NCI-H2196 treated with DMSO at 0.1 percent for 48 hours (cell line): ENCODE results near the gene SYT3.

Source experiments
- DNase-seq: peaks from one replicate; lab custom pipeline; 2025; ENCODE audit not compliant: unreplicated experiment; lab: John Stamatoyannopoulos, UW

The SYT3 gene

DNA sequence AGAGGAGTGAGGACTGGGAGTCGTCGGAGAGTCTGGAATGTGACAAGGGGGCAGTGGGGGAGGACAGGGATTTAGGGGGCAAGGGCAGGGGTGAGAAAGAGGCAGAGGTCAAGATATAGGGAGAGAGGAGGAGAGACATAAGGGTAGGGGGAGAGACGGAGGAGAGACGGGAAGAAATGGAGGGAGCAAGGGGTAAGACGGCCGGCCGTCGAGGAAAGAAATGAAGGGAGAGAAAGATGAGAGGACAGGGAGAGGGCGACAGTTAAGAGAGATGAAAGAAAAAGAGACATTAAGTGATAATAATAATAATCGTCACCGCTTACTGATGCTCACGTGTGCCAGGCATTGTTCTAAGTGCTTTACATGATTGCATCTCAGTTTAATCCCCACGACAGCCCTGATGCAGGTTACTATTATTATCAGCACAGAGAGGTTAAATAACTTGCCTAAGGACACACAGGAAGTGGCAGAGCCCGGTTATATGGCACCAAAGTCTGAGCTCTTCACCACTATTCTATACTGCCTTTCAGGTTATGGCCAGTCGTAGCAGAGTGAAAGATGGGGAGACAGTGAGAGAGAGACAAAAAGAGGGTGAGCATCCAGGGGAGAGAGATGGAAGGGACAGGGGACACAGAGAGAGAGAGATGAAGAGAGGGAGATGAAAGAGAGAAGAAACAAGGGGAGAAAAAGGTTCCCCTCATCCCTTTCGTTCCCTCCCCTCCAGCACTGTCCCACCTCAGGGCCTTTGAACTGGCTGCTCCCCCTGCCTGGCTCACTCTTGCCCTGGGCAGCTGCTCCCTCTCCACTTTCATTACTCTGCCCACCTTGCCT lies 23.2 kb upstream of the SYT3 start:
- no peak for DNase-seq

DNA sequence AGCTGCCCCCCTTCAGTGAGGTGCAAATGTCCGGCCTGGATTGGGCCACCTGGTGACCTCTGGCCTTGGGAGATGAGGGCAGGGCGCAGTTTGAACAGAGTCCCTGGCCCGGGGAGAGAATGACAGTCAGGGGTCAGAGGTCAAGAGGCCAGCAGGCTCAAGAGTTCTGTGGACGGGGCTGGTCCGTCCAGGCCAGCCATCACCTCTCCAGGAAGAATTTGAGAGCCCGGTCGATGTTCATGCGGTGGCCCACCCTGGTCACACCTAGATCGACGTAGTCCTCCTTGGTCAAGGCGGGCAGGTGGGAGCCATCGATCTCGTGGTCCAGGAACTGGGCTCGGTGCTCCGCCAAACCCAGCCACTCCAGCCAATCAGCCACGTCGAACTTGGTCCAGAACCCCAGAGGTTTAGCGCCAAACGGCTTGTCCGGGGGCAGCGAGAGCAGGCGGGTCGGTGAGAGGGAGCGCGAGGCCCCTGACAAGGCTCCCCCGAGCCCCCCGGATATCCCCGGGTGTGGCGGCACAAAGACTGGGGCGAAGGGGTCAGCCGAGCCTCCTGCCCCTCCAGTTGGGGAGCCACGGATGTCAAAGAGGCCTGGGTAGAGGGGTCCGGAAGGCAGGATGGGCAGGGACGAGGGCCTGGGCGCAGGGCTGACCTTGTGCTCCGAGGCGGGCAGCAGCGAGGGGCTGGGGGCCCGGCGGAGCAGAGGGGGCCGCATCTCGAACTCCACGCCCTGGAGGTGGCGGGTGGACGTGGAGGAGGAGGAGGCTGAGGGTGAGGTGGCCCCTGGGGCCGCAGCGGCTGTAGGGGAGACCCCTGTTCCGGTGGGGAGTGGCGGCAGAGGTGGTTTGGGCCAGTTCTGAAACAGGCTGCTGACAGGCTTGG lies 22.3 kb upstream of the SYT3 start:
- no peak for DNase-seq

- DNase-seq, result no peak
Measured at GRCh38 chr19:50661023-50661422, 21.3 kb upstream of the SYT3 start.

DNA sequence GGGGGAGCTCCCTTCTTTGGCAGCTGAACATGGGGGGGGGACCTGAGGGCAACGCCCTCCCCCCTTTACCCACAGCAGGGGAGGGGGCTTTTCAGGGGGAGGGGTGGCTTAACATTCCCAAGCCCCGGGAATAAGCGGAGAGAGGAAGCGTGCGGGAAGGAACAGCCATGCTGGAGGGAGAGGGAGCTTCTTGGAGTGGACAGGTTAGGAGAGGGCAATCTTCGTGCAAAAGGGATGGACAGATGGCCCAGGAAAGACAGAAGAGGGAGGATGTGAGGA lies 20.3 kb upstream of the SYT3 start:
- no peak for DNase-seq

- no peak for DNase-seq
Measured at GRCh38 chr19:50659318-50660087, 19.8 kb upstream of the SYT3 start.

GRCh38 chr19:50658441-50659317 lies 19.0 kb upstream of the SYT3 start:
- DNase-seq, result peak; percentile 87

DNA sequence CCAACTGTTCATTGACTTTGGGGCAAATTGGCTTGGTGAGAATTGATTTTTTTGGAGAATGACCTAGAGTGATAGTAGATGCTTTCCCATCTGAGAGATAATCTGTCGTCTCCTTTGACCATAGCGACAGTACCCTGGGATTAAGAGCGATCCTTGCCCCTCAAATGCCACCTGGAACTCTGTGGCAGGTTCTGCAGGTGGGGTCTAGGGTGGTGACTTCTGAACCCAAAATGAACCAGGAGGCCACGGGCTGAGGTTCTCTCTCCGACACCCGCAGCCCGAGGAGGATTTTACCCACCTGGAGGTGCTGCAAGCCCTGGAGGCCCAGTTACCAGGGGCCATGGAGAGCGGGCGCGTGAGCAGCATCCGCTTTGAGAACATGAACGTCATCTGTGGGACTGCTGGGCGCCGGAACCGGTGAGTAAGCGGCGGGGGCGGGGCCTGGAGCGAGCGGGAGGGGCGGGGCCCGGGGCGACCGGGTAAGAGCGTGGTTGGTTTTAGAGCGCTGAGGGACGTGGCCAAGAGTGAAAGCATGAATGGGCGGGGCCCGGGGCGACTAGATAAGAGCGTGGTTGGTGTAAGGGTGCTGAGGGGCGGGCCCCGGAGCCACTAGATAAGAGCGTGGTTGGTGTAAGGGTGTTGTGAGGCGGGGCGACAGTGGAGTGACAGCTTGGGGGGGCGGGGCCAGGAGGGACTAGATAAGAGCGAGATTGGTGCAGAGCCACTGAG lies 18.2 kb upstream of the SYT3 start:
- peak; percentile 99 for DNase-seq

- DNase-seq, result no peak
Measured at GRCh38 chr19:50657222-50657669, 17.6 kb upstream of the SYT3 start.

DNA sequence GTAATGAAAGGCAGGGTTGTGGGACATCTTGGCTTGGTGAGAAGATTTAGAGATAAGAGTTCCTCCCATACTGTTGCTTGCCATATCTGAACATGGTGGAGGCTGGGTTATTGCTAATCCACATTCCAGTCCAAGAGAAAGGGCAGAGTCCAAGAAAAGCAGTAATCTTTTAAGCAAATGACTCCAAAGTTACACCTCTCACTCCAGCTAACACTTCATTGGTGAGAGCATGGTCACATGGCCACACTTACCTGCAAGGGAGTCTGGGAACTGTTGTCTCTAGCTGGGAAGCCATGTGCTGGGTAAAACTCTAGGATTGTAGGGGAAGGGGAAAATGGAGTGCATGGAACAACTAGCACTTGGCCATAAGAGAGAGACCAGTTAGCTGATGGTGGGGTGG lies 15.2 kb upstream of the SYT3 start:
- no peak for DNase-seq

GRCh38 chr19:50652722-50653121 lies 13.0 kb upstream of the SYT3 start:
- no peak for DNase-seq

DNA sequence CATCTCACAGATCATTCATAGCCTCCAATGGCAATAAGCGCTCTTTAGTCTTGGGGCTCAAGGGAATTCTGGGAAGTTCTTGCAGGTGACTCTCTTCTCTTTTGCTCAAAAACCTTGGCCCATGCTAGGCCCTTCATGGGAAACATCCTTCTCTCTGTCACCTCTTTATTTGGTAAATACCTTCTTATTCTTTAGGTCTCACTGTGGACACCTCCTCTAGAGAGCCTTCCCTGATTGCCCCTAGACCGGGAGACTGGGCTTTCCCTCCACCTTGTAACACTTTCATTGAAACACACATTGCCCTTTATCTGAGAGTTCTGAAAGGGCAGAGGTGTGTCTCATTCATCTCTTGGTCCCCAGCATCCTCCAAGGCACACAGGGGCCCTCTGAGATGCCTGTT lies 11.5 kb upstream of the SYT3 start:
- no peak for DNase-seq

DNA sequence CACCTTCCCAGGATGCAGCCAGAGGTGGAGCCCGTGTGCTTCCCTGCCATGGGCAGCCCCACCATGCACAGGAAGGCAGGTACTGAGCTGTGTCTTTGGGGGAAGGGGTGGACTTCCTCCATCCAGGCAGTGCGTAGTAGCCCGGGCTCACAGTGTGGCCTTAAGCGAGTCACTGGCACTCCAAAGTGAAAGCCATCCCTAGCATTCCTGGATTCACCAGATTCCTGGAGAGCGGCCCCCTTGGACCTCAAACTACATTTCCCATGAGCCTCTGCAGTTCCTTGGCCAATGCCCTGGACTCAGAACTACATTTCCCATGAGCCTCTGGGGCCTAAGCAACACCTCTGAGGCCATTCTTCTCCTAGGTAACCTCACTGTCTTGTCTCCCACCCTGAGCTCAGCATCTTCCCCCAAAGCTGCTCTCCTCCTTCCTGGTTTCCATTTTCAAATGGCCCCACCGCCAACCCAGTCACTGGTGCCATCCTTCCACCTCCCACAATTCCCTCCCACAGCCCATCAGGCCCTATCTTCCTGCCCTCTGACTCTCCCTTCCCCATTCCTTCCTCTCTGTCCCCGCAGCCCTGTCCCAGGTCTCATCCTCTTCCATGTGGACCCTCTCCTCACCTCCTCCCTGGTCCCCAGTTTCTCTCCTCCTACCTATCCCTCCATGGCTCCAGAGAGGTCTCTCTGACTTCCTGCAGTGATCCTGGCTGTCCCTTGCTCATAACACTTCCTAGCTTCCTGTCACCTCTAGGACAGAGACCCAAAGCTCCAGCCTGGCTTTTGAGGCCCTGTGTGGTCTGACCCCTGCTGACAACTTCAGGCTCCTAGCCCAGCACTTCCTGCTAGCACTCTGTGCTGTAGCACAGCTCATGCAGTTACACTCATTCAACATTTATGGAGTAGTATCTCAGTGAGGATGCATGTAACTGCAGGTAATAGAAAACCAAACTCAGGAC lies 10.0 kb upstream of the SYT3 start, which contains the start of gene C19orf81:
Gene C19orf81 (plus strand): TSS at position 13 of the 959 bp plus-strand sequence. CDS start 0 bp downstream, at position 13.
- DNase-seq, result no peak

DNA sequence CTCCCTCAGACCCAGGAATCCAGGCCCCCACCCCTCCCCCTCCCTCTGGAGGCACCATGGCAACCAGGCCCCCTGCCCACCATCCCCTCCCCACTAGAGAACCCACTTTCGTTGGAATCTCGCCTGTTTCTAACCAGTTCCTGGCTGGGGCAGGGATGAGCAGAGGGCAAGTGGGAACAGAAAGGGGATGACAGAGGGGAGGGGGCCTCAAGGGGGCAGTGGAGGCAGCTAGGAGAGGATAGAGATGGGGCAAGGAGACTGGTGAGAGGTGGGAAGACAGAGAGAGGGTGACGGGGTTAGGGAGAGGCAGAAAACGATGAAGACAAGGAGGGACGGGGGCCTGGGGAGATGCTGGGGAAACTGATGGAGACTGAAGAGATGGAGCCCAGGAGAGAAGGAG lies 9.0 kb upstream of the SYT3 start:
- DNase-seq, result no peak

DNA sequence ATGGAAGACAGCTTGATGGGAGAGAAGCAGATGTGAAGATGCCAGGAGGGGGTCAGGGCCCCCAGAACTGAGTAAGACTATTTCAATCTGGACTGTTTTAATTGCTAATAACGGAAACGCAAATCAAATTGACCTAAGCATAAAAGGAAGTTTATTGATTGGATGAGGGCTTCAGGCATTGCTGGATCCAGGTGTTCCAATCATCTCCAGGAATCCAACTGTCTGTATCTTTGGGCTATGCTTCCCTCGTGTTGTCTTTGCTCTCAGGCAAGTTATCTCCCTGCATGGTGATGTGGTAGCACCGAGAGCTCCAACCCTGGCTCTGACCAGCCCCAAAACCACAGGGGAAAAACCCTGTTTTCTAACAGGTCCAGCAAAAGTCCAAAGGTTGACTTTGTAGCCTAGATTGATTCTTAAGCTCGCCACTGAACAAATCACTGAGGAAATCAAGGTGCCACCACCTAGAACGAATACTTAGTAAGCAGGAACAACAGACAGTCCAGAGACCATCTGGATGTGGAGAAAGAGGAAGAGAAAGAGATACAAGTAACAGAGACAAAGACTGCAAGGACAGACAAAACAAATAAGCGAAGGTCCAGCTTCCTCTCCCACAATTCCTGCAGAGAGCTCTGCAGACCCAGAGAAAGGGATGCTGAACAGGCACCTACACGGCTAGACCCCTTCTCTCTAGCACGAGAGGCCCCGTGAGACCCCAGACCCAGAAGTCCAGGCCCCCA lies 8.4 kb upstream of the SYT3 start:
- no peak for DNase-seq

GRCh38 chr19:50646074-50646807 lies 6.6 kb upstream of the SYT3 start:
- DNase-seq, result no peak

GRCh38 chr19:50645107-50645506 lies 5.4 kb upstream of the SYT3 start:
- DNase-seq, result no peak

- DNase-seq, result no peak
Measured at GRCh38 chr19:50644315-50644915, 4.7 kb upstream of the SYT3 start.
